HG02973 (cell line): ENCODE measurements around the gene EIF5.
"Not testable (repeated sequence)": the region's sequence is repeated elsewhere in the genome, so short reads cannot be mapped to it uniquely, and the experiment has no call there.

Experiments
- ATAC-seq: cut with Tn5 transposase; IDR thresholded peaks from one replicate; pipeline ENCODE4 v1.9.1; 2021; ENCODE audit warnings: moderate library complexity; ENCODE audit not compliant: unreplicated experiment

EIF5 gene

DNA sequence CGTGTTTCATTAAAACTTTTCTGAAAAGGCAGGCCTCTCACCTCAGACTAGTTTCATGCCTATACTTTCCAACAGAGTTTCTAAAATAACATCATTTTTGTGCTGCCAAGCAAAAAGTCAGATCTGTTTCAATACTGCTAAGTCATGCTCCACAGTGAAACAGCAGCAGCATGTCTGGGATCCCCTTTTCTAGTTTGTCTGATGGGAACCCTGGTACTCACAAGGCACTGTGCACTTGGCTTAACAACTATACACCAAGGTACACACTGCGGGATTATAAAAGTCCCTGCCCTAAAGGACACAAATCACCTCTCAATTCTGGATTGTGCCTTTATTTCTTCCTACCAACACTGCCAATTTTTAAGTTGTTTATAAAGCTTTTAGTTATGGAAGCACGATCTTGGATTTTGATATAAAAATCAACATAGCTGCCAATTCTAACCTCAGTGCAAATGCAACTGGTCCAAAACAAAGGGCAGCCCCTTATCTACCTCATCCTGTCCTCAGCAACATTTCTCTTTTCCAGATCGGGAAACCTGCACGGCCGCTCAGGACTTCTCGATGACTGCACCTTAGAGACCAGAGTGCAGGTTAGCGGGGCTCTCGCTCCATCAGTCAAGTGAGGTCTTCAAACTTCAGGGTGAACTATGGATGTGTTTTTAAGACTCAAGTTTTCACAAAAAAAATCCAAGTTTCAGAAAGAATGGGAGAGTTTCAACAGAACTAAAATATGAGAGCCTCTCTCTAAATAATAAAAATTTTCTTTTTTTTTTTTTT, 1.7 kb upstream of the EIF5 start:
- no peak for ATAC-seq

GRCh38 chr14:103334644-103335622, 896 bp downstream of the EIF5 start:
- peak; percentile 15 for ATAC-seq

DNA sequence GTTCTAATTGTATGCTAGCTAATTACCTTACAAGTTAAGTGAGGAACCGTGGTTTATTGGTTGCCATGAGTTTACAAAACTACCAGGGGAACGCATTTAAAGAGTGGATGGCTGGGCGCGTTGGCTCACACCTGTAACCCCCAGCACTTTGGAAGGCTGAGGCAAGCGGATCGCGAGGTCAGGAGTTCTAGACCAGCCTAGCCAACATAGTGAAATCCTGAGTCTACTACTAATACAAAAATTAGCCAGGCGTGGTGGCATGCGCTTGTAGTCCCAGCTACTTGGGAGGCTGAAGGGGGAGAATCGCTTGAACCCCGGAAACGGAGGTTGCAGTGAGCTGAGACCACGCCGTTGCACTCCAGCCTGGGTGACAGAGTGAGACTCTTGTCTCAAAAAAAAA, 2.2 kb downstream of the EIF5 start:
- ATAC-seq: no peak

- no peak for ATAC-seq
Observed at GRCh38 chr14:103337794-103338193, 3.8 kb downstream of the EIF5 start.

DNA sequence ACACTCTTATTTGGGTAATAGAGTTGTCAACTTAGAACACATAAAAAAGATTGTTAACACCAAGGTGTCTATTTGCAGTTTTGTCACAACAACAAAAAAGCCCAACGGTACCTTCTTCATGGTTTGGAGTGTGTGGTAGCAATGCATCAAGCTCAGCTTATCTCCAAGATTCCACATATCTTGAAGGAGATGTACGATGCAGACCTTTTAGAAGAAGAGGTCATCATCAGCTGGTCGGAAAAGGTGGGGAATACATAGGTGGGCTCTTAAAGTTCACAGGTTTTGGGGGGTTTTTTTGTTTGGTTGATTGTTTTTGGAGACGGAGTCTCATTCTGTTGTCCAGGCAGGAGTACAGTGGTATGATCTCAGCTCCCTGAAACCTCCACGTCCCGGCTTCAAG, 5.5 kb downstream of the EIF5 start:
- no peak for ATAC-seq

- ATAC-seq: no peak
Observed at GRCh38 chr14:103340480-103341212, 6.6 kb downstream of the EIF5 start.

DNA sequence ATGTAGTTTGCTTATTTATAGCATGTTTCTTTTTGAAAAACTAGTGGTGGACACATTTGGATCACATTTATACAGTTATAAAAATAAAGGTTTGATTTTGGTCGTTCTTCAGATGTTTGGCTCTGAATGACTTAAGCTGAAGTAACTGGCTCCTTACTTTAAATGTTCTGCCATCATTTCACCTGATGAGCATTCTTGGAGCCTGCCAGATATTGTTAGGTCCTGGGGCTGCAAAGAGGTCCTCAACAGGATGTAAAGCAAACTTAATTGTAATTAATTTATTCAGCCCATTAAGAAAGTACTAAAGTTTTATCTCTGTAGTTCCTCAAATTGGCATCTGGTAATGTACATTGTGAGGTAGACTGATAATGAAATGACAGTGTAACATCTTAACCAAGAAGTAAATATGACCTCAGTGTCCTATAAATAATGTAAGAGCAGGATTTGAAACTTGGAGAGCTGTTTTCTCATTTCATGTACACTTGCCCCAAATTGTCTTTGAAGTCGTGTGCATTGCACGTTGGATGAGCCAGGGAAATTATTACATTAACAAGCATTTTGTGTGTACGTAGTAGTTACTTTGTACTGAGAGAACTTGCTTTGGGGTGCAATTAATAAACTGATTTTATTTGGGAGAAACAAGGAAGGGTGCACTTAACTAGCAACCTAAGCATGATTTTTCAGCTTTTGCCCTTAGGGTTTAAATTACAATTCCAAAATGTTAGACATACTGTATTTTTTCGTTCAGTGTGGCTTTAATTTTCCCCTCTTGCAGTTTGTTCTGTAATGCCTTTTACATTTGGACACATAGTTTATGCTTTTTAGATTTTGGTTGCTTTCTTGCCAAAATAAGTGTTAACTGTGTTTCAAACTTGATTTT, 7.5 kb downstream of the EIF5 start:
- no peak for ATAC-seq

DNA sequence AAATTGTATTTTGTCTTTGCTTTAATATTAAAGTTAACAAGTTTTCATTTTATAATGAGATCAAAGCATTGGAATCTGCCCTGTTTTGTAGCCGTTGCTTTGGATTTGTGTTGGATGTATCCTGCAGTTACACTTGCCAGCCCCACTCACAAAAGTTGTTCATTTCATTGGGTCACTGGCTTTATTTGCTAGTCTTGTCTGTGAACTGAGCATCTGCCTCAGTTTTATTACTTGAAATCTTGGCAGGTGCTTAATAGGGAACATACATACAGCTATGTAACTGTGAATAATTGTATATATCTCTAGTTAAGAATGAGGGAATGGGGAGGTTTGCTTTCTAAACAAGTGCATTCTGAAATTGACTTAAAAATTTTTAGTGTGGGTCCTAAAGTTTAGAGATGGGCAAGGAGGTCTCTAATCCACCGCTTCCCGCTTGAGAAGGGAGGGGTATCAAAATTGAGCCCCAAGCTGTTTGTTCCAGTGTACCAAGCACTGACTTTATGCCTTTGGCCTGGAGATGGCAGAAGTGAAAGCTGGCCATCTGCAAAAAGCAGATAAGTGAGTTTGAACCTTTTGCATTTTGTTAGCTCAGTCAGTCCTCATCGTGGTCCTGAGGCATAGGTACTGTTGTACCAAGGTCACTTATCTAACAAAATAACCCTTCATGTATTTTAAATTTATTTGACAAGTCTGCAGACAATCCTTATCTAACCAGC, 9.3 kb downstream of the EIF5 start:
- ATAC-seq: no peak

DNA sequence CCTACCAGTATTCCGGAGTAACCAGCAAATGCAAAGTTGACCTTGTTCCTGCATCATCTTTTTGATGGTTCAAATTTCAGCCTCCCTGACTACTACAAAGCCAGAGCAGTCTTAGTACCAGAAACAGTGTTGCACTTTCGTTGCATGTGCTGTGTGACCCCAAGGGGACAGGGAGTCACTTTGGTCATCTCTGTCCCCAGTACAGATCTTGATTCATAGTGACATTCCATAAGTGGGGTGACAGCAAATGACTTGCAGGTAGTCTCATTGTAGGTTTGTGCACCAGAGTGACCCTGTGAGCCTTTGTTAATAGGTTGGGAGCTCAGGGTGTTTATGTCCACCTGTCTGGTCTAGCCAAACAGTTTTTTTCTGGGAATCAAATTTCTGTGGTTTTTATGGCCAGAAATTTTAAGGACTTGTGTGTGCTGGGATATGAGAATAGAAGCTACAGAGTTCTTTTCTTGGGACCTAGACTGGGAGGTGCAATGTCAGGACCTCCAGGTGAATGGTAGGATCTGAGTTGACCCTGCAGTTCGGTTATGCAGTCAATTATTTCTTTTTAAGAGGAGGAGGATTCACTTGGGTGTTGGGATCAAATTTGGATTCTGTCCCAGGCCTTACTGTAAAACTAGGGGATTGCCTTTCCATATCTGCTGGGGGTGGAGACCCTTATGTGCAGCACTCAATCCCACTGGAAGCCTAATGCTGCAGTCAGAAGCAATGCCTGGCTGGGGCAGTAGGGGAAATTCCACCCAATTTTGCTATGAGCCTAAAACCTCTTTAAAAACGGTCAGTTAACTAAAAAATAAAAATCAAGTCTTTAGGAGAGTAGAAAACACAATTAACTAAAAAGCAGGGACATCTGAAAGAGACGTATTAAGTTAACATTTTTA, 10.1 kb downstream of the EIF5 start:
- ATAC-seq: no peak

DNA sequence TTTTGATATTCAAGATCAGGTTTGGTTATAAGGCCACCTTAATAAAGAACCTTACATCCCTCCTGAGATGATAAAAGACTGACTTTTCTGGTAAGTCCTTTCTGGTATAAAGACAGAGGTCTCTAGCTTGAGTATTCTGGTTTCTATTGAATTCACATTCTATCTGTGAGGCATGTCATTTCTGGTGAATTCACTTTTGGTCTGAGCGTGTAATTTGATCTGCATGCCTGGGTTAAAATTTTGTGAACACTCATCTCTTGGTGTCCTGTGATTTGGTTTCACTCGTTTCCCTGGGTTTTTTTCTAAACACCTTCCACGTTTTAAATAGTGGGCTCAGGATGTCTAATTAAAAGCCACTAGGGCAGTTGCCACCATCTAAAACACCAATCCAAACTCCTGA, 12.2 kb downstream of the EIF5 start:
- no peak for ATAC-seq

- no peak for ATAC-seq
Observed at GRCh38 chr14:103347091-103347815, 13.2 kb downstream of the EIF5 start.

DNA sequence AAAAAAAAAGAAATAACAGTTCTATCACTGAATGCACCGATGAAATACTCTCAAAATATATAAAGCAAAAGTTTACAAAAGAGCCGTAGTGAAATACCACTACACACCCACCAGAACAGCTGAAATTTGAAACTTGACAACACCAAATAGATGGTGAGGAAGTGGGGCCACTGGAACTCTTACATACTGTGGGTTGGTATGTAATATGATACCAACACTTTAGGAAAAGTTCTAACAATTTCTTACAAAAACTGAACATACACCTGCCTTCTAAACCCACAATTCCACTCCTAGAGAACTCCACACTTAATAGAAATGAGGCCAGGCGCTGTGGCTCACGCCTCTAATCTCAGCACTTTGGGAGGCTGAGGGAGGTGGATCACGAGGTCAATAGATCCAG, 14.1 kb downstream of the EIF5 start:
- no peak for ATAC-seq

- no peak for ATAC-seq
Observed at GRCh38 chr14:103349982-103350381, 15.9 kb downstream of the EIF5 start.

- ATAC-seq: no peak
Observed at GRCh38 chr14:103353362-103353761, 19.3 kb downstream of the EIF5 start.

GRCh38 chr14:103354141-103354540, 20.1 kb downstream of the EIF5 start:
- no peak for ATAC-seq

- ATAC-seq: no peak
Observed at GRCh38 chr14:103356024-103356682, 22.1 kb downstream of the EIF5 start.

GRCh38 chr14:103357552-103357951, 23.5 kb downstream of the EIF5 start:
- not testable (repeated sequence) for ATAC-seq
